Lung (tissue), 12 donors: Measurements from ENCODE around the gene SOX6. TPM values are rescaled to one million over a fixed set of nuclear protein-coding genes. Genes with fewer than 3 reads are reported as not detected.

Source experiments
- ATAC-seq: fragments of 200-7000 bp; cut with Tn5 transposase; one replicate; pipeline ENCODE4 v1.9.1; 2020; ENCODE audit warnings: moderate number of reproducible peaks; ENCODE audit not compliant: insufficient read depth, low FRiP score
- DNase-seq, 3 donors: peaks; one replicate each; pipeline ENCODE4 v3.0.0-alpha.2; 2013 to 2017
- H3K27ac ChIP-seq, 2 donors: one replicate each; pipeline ENCODE4 v1.5.1; 2013; ENCODE audit warnings: mild to moderate bottlenecking in 2 of 2, moderate library complexity in 2 of 2, control low read depth in 1 of 2, inconsistent platforms in 1 of 2, low read depth in 1 of 2, low read length in 1 of 2
- H3K27me3 ChIP-seq, 3 donors: one replicate each; pipeline ENCODE4 v1.5.1; 2013; ENCODE audit warnings: low read length in 2 of 3; ENCODE audit not compliant: control insufficient read depth in 3 of 3, insufficient read depth in 3 of 3
- H3K36me3 ChIP-seq, 4 donors: one replicate each; pipeline ENCODE4 v1.5.1; 2013; ENCODE audit warnings: low read length in 4 of 4, mild to moderate bottlenecking in 1 of 4, moderate library complexity in 1 of 4; ENCODE audit not compliant: control insufficient read depth in 4 of 4, insufficient read depth in 4 of 4
- H3K4me1 ChIP-seq, 5 donors: one replicate each; pipeline ENCODE4 v1.5.1; 2013; ENCODE audit warnings: low read length in 5 of 5, mild to moderate bottlenecking in 2 of 5, moderate library complexity in 1 of 5; ENCODE audit not compliant: control insufficient read depth in 5 of 5, insufficient read depth in 5 of 5
- H3K4me3 ChIP-seq: one replicate; pipeline ENCODE4 v1.5.1; 2013; ENCODE audit warnings: mild to moderate bottlenecking, control low read depth, moderate library complexity
- H3K9ac ChIP-seq, 2 donors: one replicate each; pipeline ENCODE4 v1.5.1; 2013; ENCODE audit warnings: low read length in 2 of 2, control low read depth in 1 of 2; ENCODE audit not compliant: insufficient read depth in 1 of 2
- H3K9me3 ChIP-seq, 4 donors: one replicate each; pipeline ENCODE4 v1.5.1; 2013; ENCODE audit warnings: low read length in 3 of 4, mild to moderate bottlenecking in 1 of 4, moderate library complexity in 1 of 4; ENCODE audit not compliant: control insufficient read depth in 4 of 4, insufficient read depth in 3 of 4
- CTCF ChIP-seq: IDR thresholded peaks from 2 replicates; pipeline ENCODE4 v1.5.1; 2012; ENCODE audit warnings: mild to moderate bottlenecking; ENCODE audit errors: control extremely low read depth, extremely low read depth
- WGBS, 2 donors: extraction: QIAGEN DNeasy Blood & Tissue Kit; methylation state at CpG; one replicate each; pipeline ENCODE4 v1.1.7; 2013; 5-methylcytosine and 5-hydroxymethylcytosine counted together
- polyA plus RNA-seq, 2 donors: library from polyadenylated mRNA; stranded (reverse); fragments of 200-250 nt; gene quantifications; one replicate each; pipeline ENCODE4 v1.2.1, GENCODE V29; 2013
- total RNA-seq, 2 donors: library from RNA; depleted of rRNA in 1 of 2; stranded (reverse); fragments of >200 nt in 1 of 2; gene quantifications; one replicate each; pipeline ENCODE4 v1.2.1, GENCODE V29; 2014 to 2021
- donor health status: control.
- donor health status: control.
- donor health status: Bipolar disorder and iron deficiency.
- donor health status: healthy.
- donor health status: DM: yes; HTN: yes; CAD: no.

SOX6 gene
- total and polyA plus RNA-seq, 4 donors: 0.58 to 31.7 (median 7.4) TPM

DNA sequence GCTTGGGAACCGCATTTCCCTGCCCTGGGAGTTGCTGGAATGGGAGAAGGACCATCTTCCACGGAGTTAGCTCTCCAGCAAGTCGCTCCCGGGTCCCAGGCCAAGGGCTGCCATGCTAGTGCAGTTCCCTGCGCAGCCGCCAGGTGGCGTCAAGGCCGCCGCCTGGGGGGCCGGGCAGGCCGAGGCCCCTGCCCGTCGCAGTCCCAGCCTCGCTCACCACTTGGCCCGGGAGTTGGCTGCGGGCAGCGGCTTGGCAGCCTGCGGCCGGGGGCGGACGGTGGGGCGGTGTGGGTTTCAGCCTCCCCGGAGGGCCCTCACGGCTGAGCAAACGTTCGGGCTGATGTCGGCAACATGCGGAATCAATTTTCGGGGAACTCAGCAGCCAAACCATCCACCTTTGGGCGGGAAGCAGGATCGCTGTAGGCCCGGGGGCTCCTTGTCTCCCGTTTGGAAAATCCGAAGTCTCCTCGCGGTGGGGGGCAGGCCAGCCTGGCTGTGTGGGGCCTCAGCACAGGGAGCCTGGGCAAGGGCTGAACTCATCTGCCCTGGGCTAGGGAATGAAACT lies 415.1 kb downstream of the SOX6 start:
- Histone ChIP-seq H3K4me1 (peaks cover 0 to 12% (median 0%) of the 10 kb centered on the region in 5 donors), H3K27me3 (no peaks in the 10 kb centered on the region), H3K36me3 (no peaks in the 10 kb centered on the region), H3K27ac (no peak overlapping the region), H3K9ac (no peak overlapping the region), H3K9me3 (no peaks in the 10 kb centered on the region), H3K4me3 (no peak overlapping the region)
- DNase-seq: peak in 1 of 3 donors; percentile 34
- 47 to 54% methylated on average over 36 of the region's 36 CpGs for WGBS, 2 donors
- TF ChIP-seq CTCF: no peak
- peak; percentile 15 for ATAC-seq

DNA sequence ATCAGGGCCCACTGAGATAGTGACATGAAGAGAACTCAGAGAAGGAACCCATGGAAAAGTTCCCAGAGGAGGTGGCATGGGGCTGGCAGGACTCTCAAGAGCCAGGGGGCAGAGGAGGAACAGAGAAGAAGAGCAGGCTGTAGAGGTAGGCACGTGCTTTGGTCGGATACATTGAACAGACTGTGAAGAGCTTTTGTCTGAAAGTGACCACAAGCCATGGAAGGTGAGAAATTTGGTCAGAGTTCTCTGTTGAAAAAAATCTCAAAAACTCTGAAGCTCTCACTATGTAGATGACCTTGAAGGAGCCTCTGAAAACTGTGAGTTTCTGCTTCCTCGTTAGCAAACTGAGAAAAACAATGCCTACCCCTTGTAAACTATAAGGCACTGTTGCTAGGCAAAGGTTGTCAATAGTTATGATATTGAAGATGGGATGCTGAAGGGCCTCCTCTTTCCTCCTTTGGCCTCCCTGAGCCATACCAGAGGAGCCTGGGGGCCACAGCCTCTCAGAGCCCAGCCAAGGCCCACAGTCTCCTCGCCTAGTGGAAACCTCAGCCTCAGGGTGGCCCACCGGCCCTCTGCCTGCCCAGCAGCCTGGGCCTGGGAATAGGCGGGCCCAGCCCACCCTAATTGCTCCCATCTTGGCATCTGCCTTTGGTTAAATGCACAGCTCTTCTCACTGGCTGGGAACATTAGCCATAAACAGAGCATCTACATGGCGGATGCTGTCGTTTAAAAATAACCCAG lies 415.7 kb downstream of the SOX6 start:
- no peak for TF ChIP-seq CTCF
- ATAC-seq: no peak
- Histone ChIP-seq H3K36me3 (no peaks in the 10 kb centered on the region), H3K9me3 (peaks cover 0 to 3% (median 0%) of the 10 kb centered on the region in 4 donors), H3K4me3 (no peak overlapping the region), H3K9ac (no peak overlapping the region), H3K27ac (no peak overlapping the region), H3K27me3 (no peaks in the 10 kb centered on the region), H3K4me1 (peaks cover 0 to 14% (median 0%) of the 10 kb centered on the region in 5 donors)
- 86 to 89% methylated on average over 8 of the region's 8 CpGs for WGBS, 2 donors
- DNase-seq: no peak

- no peak overlapping the region for H3K27ac ChIP-seq
- no peak for DNase-seq
- H3K27me3 ChIP-seq: no peaks in the 10 kb centered on the region
- no peak for TF ChIP-seq CTCF
- no peak overlapping the region for H3K4me3 ChIP-seq
- no peak for ATAC-seq
- H3K36me3 ChIP-seq: no peaks in the 10 kb centered on the region
- H3K9me3 ChIP-seq: peaks cover 0 to 3% (median 0%) of the 10 kb centered on the region in 4 donors
- no peak overlapping the region for H3K9ac ChIP-seq
- H3K4me1 ChIP-seq: peaks cover 0 to 17% (median 0%) of the 10 kb centered on the region in 5 donors
- 92 to 96% methylated on average over 1 of the region's 1 CpG for WGBS, 2 donors
These were observed 417.4 kb downstream of the SOX6 start for GRCh38 chr11:15938983-15939382.
